Thymus (tissue), 11 donors: ENCODE results near the gene DCLRE1C. TPM values are rescaled to one million over a fixed set of nuclear protein-coding genes. Genes with fewer than 3 reads are reported as not detected.
"Not testable (repeated sequence)": the region's sequence is repeated elsewhere in the genome, so short reads cannot be mapped to it uniquely, and the experiment has no call there.

Experiments
- DNase-seq, 9 donors: peaks; one replicate each; pipeline ENCODE4 v3.0.0-alpha.2; 2013; ENCODE audit warnings: low spot score in 9 of 9, low read depth in 6 of 9, missing footprints in 1 of 9
- H3K27ac ChIP-seq, 2 donors: one replicate each; pipeline ENCODE4 v1.5.1; 2013; ENCODE audit warnings: control low read depth in 1 of 2, low read depth in 1 of 2, low read length in 1 of 2, mild to moderate bottlenecking in 1 of 2, moderate library complexity in 1 of 2
- H3K27me3 ChIP-seq, 2 donors: one replicate each; pipeline ENCODE4 v1.5.1; 2013; ENCODE audit warnings: low read length in 1 of 2; ENCODE audit not compliant: control insufficient read depth in 2 of 2, insufficient read depth in 1 of 2
- H3K36me3 ChIP-seq, 2 donors: one replicate each; pipeline ENCODE4 v1.5.1; 2013; ENCODE audit warnings: low read length in 1 of 2, mild to moderate bottlenecking in 1 of 2, moderate library complexity in 1 of 2; ENCODE audit not compliant: control insufficient read depth in 2 of 2, insufficient read depth in 2 of 2
- H3K4me1 ChIP-seq, 2 donors: one replicate each; pipeline ENCODE4 v1.5.1; 2013; ENCODE audit warnings: low read length in 2 of 2; ENCODE audit not compliant: control insufficient read depth in 2 of 2, insufficient read depth in 2 of 2
- H3K4me3 ChIP-seq, 2 donors: one replicate each; pipeline ENCODE4 v1.5.1; 2013; ENCODE audit warnings: low read length in 2 of 2, control low read depth in 1 of 2, mild to moderate bottlenecking in 1 of 2
- H3K9me3 ChIP-seq, 2 donors: one replicate each; pipeline ENCODE4 v1.5.1; 2013; ENCODE audit warnings: low read length in 1 of 2, mild to moderate bottlenecking in 1 of 2; ENCODE audit not compliant: control insufficient read depth in 2 of 2, insufficient read depth in 1 of 2
- WGBS: extraction: QIAGEN DNeasy Blood & Tissue Kit; methylation state at CpG from one replicate; pipeline ENCODE4 v1.1.7; 2013; 5-methylcytosine and 5-hydroxymethylcytosine counted together
- polyA plus RNA-seq: library from polyadenylated mRNA; stranded (reverse); fragments of 200-250 nt; gene quantifications from one replicate; pipeline ENCODE4 v1.2.3, GENCODE V29; 2013
- total RNA-seq: library from RNA; stranded (reverse); fragments of 120-200 nt; gene quantifications from one replicate; pipeline ENCODE4 v1.2.4, GENCODE V29; 2013
- donor health status: healthy.

The DCLRE1C gene
- total and polyA plus RNA-seq, 2 donors = 9.5 to 22.3 TPM

DNA sequence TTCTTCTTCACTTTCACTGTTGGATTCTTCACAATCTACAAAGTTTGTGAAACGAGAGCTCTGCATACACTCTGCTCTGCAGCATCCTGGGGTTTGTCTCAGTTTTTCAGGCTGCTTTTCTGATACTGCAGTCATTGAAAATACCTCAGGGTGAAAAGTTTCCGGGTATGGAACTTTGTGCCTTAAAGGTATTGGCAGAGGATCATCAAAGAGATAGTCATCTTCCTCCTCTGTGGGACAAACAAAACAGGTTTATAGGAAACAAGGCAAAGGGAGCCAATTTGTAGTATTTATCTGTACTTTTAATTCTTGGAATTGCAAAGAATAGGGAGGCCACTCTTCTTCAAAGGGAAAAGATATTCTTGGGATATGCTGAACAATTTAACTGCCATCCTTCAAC, 44.8 kb downstream of the DCLRE1C start:
- H3K27me3 ChIP-seq = no peaks in the 10 kb centered on the region
- H3K27ac ChIP-seq = no peak overlapping the region
- H3K4me3 ChIP-seq = no peak overlapping the region
- H3K4me1 ChIP-seq = no peaks in the 10 kb centered on the region
- peaks cover 2 to 4% of the 10 kb centered on the region in 2 donors for H3K9me3 ChIP-seq
- H3K36me3 ChIP-seq = peaks cover 26 to 78% of the 10 kb centered on the region in 2 donors
- WGBS = over 99% methylated on average over 2 of the region's 2 CpGs
- DNase-seq = no peak

DNA sequence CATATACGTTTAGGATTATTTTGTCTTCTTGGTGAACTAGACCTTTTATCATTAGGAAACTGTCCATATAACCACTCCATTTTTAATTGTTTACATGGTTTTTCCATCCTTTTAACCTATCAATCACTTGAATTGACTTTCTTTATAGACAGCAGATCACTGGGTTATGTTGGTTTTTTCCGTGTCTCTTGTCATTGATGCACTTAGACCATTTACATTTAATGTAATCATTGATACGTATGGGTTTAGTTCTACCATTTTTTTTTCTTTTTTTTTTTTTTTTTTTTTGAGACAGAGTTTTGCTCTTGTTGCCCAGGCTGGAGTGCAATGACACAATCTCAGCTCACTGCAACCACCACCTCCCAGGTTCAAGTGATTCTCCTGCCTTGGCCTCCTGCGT, 46.3 kb downstream of the DCLRE1C start:
- peaks cover 26 to 69% of the 10 kb centered on the region in 2 donors for H3K36me3 ChIP-seq
- not testable (repeated sequence) for H3K9me3 ChIP-seq, H3K27ac ChIP-seq, H3K4me1 ChIP-seq, H3K27me3 ChIP-seq, DNase-seq, H3K4me3 ChIP-seq
- WGBS = 99% methylated on average over 4 of the region's 4 CpGs

DNA sequence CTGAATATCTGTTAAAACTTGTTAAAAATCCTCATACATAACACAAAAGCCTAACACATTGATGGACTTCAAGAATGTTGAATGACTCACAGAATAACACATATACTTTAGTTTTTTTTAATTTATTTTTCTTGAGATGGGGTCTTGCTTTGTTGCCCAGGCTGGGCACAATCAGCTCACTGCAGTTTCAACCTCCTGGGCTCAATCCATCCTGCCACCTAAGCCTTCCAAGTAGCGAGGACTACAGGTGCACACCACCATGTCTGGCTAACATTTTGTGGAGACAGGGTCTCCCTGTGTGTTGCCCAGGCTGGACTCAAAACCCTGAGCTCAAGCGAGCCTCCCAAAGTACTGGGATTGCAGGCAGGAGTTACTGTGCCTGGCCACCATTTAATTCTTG, 47.1 kb downstream of the DCLRE1C start:
- Histone ChIP-seq H3K4me1 (no peaks in the 10 kb centered on the region), H3K27me3 (no peaks in the 10 kb centered on the region), H3K4me3 (no peak overlapping the region), H3K9me3 (peaks cover 2 to 4% of the 10 kb centered on the region in 2 donors), H3K27ac (no peak overlapping the region), H3K36me3 (peaks cover 22 to 62% of the 10 kb centered on the region in 2 donors)
- WGBS = 100% methylated on average over 2 of the region's 2 CpGs
- no peak for DNase-seq

DNA sequence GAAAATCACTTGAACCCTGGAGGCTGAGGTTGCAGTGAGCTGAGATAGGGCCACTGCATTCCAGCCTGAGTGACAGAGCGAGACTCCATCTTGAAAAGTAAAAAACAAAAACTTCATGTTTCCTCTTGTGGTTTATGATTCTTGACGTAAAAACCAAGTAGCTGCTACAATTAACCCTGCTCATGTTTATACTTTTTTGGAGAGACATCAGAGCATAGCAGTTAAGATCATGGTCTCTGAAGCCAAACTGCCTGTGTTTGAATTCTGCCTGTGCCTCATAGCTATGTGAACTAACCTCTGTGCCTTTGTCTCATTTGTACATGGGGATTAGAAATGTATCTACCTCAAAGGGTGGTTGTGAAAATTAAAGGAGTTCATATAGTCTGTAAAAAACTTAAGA, 48.0 kb downstream of the DCLRE1C start:
- Histone ChIP-seq H3K4me3 (no peak overlapping the region), H3K27ac (no peak overlapping the region), H3K36me3 (peaks cover 20 to 62% of the 10 kb centered on the region in 2 donors), H3K27me3 (no peaks in the 10 kb centered on the region), H3K9me3 (peaks cover 2 to 4% of the 10 kb centered on the region in 2 donors), H3K4me1 (no peaks in the 10 kb centered on the region)
- peak in 3 of 9 donors; percentile 4 to 23 (median 8) for DNase-seq
- 73% methylated on average over 2 of the region's 2 CpGs for WGBS

DNA sequence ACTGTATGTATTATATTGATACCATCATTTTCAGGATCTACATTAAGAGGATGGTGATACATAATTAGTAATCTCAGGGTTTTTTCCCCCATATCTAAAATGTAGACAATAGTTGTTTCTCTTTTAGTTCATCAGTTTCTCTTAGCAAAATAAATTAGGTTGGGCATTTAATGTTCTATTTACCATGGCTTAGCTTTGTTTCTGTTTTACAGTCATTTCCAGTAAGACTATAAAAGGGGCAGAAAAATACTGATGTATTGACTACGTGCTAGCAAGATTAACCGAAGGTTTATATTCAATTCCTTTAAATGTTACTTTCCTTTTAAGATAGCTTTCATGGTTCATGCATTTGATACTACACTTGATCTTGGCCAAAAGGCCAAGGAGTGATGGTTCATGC, 49.0 kb downstream of the DCLRE1C start:
- Histone ChIP-seq H3K9me3 (peaks cover 2 to 4% of the 10 kb centered on the region in 2 donors), H3K27ac (no peak overlapping the region), H3K4me1 (no peaks in the 10 kb centered on the region), H3K4me3 (no peak overlapping the region), H3K36me3 (peaks cover 14 to 56% of the 10 kb centered on the region in 2 donors), H3K27me3 (no peaks in the 10 kb centered on the region)
- WGBS = 98% methylated on average over 2 of the region's 2 CpGs
- no peak for DNase-seq

DNA sequence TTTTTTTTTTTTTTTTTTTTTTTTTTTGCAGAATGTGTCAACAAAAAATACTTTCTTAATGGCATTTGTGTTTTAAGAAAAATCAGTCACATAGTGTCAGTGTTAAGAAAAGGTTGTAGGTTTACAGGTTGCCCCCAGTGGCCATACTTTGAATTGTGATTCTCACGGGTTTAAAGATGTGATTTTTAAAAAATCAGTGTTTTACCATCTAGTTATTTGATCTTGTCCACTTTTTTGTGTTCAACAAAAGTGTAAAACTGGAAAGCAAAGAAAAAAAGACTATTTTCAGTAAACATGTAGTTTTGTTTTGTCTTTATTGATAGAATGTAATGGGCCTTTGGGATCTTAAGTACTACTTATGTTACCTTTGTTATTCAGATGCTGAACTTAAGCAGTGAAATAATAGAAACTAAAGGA, 49.6 kb downstream of the DCLRE1C start:
- peaks cover 14 to 54% of the 10 kb centered on the region in 2 donors for H3K36me3 ChIP-seq
- no peaks in the 10 kb centered on the region for H3K27me3 ChIP-seq
- H3K4me1 ChIP-seq = no peaks in the 10 kb centered on the region
- no peak overlapping the region for H3K4me3 ChIP-seq
- H3K27ac ChIP-seq = no peak overlapping the region
- peaks cover 2 to 4% of the 10 kb centered on the region in 2 donors for H3K9me3 ChIP-seq
- 59% methylated on average over 1 of the region's 1 CpG for WGBS
- peak in 3 of 9 donors; percentile 14 to 50 (median 26) for DNase-seq

DNA sequence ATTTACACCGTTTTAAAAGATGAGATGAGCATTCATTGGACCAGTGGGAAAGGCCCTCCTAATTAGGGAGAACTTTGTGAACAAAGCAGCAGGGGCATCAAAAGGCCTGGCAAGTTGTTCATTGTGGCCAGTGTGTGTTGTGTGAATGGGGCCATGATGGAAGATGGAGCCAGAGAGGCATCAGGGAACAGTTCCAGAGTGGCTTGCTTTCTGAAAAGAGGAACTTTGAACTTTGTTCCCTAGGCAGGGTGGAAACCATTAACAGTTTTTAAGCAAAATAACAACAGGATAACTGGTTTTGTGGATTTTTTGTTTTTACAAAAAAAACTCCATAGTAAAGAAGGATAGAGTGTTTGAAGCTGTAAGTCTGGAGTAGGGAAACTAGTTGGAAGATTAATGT, 62.7 kb downstream of the DCLRE1C start:
- 95% methylated on average over 1 of the region's 1 CpG for WGBS
- Histone ChIP-seq H3K27ac (no peak overlapping the region), H3K9me3 (no peaks in the 10 kb centered on the region), H3K36me3 (peaks cover 5 to 9% of the 10 kb centered on the region in 2 donors), H3K4me1 (no peaks in the 10 kb centered on the region), H3K27me3 (no peaks in the 10 kb centered on the region), H3K4me3 (no peak overlapping the region)
- DNase-seq = no peak

DNA sequence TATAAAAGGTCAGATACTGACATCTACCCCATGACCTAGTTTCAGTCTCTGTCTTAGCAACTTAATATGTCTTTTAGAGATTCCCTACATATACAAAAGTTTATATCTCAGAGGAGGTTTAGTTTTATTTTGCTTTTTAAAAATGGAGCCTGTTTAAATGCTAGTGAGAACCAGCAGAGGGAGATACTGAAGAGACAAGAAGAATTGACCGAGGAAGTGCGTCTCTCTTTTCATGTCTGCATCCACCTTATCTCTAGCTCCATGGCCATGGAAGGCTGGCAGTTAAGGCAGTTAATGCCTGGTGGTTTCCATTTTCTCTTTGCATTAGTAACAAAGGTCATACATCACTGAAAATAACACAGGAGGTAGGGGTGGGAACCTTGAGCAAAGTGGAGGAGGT, 64.6 kb downstream of the DCLRE1C start:
- no peaks in the 10 kb centered on the region for H3K9me3 ChIP-seq
- H3K4me1 ChIP-seq = no peaks in the 10 kb centered on the region
- no peak overlapping the region for H3K4me3 ChIP-seq
- DNase-seq = peak in 2 of 9 donors; percentile 4 to 28
- 93% methylated on average over 2 of the region's 2 CpGs for WGBS
- no peaks in the 10 kb centered on the region for H3K27me3 ChIP-seq
- H3K36me3 ChIP-seq = peaks cover 3 to 13% of the 10 kb centered on the region in 2 donors
- no peak overlapping the region for H3K27ac ChIP-seq

DNA sequence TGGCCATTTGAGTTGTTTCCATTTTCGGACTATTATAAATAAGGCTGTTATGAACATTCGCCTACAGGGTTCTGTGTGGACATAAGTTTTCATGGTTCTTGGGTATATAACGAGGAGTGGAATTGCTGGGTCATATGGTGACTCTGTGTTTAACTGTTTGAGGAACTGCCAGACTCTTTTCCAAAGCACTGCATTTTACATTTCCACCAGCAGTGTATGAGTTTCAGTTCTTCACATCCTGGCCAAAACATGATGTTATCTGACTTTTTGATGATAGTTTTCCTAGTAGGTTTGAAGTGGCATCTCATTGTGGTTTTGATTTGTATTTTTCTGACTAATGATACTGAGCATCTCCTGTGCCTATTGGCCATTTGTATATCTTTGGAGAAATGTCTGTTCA, 69.8 kb downstream of the DCLRE1C start:
- peaks cover 2 to 10% of the 10 kb centered on the region in 2 donors for H3K4me1 ChIP-seq
- H3K4me3 ChIP-seq = no peak overlapping the region
- no peak overlapping the region for H3K27ac ChIP-seq
- whole genome bisulfite sequencing = 95% methylated on average over 3 of the region's 3 CpGs
- peaks cover 3 to 13% of the 10 kb centered on the region in 2 donors for H3K36me3 ChIP-seq
- no peaks in the 10 kb centered on the region for H3K9me3 ChIP-seq
- peak in 1 of 9 donors; percentile 7 for DNase-seq
- no peaks in the 10 kb centered on the region for H3K27me3 ChIP-seq
